Spinal cord (tissue), 10 donors: ENCODE data around the gene OTOG. TPM values are rescaled to one million over a fixed set of nuclear protein-coding genes. Genes with fewer than 3 reads are reported as not detected.

Source experiments
- DNase-seq, 6 donors: peaks; one replicate each; pipeline versions ENCODE4 v3.0.0 to v3.0.0-alpha.2; 2013 to 2015; ENCODE audit warnings: low spot score in 6 of 6, low read depth in 4 of 6
- H3K27ac ChIP-seq: one replicate; pipeline ENCODE4 v1.5.1; 2013; ENCODE audit warnings: low read depth, low read length, control low read depth
- H3K27me3 ChIP-seq: one replicate; pipeline ENCODE4 v1.6.1; 2013; ENCODE audit warnings: low read length; ENCODE audit not compliant: control insufficient read depth, insufficient read depth
- H3K36me3 ChIP-seq: one replicate; pipeline ENCODE4 v1.6.1; 2013; ENCODE audit warnings: low read length; ENCODE audit not compliant: control insufficient read depth, insufficient read depth
- H3K4me1 ChIP-seq: one replicate; pipeline ENCODE4 v1.6.1; 2013; ENCODE audit warnings: low read length; ENCODE audit not compliant: control insufficient read depth, insufficient read depth
- H3K4me3 ChIP-seq: one replicate; pipeline ENCODE4 v1.5.1; 2013; ENCODE audit warnings: low read depth, low read length, control low read depth
- H3K9me3 ChIP-seq: one replicate; pipeline ENCODE4 v1.6.1; 2013; ENCODE audit warnings: low read length; ENCODE audit not compliant: control insufficient read depth, insufficient read depth
- WGBS: methylation state at CpG from one replicate; pipeline ENCODE4 v1.1.5; 2013; ENCODE audit warnings: missing lambda C conversion rate; ENCODE audit not compliant: insufficient coverage; 5-methylcytosine and 5-hydroxymethylcytosine counted together
- polyA plus RNA-seq, 2 donors: library from polyadenylated mRNA; unstranded; fragments of 120-200 nt; gene quantifications; one replicate each; pipeline ENCODE4 v1.2.1, GENCODE V29; 2013; ENCODE audit not compliant: insufficient read length in 2 of 2
- total RNA-seq, 2 donors: library from RNA; depleted of rRNA in 1 of 2; stranded (reverse); fragments of 120-200 nt in 1 of 2; fragments of >200 nt in 1 of 2; gene quantifications; one replicate each; pipeline versions ENCODE4 v1.2.3 to v1.2.4, GENCODE V29; 2013 to 2014
- donor health status: healthy.

The OTOG gene
- total and polyA plus RNA-seq, 4 donors, result under 0.01 to 1.3 (median 0.23) TPM; not detected in 1

GRCh38 chr11:17598700-17599459, 51.8 kb downstream of the OTOG start:
- H3K27me3 ChIP-seq, result no peaks in the 10 kb centered on the region
- H3K27ac ChIP-seq, result no peak overlapping the region
- no peak overlapping the region for H3K4me3 ChIP-seq
- peak; percentile 41 to 94 (median 62) for DNase-seq
- H3K9me3 ChIP-seq, result no peaks in the 10 kb centered on the region
- H3K4me1 ChIP-seq, result peaks cover 4% of the 10 kb centered on the region
- WGBS, result 30% methylated on average over 17 of the region's 17 CpGs
- H3K36me3 ChIP-seq, result no peaks in the 10 kb centered on the region

- no peak for DNase-seq
- Histone ChIP-seq H3K27me3 (no peaks in the 10 kb centered on the region), H3K9me3 (no peaks in the 10 kb centered on the region), H3K27ac (no peak overlapping the region), H3K36me3 (no peaks in the 10 kb centered on the region), H3K4me1 (peaks cover 4% of the 10 kb centered on the region), H3K4me3 (no peak overlapping the region)
- 70% methylated on average over 10 of the region's 10 CpGs for WGBS
Observed at GRCh38 chr11:17599460-17599925, 52.4 kb downstream of the OTOG start.

GRCh38 chr11:17600316-17601255, 53.5 kb downstream of the OTOG start:
- Histone ChIP-seq H3K36me3 (no peaks in the 10 kb centered on the region), H3K27ac (no peak overlapping the region), H3K27me3 (no peaks in the 10 kb centered on the region), H3K4me1 (peaks cover 5% of the 10 kb centered on the region), H3K4me3 (no peak overlapping the region), H3K9me3 (no peaks in the 10 kb centered on the region)
- 86% methylated on average over 10 of the region's 16 CpGs for WGBS
- DNase-seq, result no peak

GRCh38 chr11:17601256-17601671, 54.2 kb downstream of the OTOG start:
- Histone ChIP-seq H3K36me3 (no peaks in the 10 kb centered on the region), H3K4me3 (no peak overlapping the region), H3K9me3 (no peaks in the 10 kb centered on the region), H3K4me1 (peaks cover 7% of the 10 kb centered on the region), H3K27me3 (no peaks in the 10 kb centered on the region), H3K27ac (no peak overlapping the region)
- WGBS, result 48% methylated on average over 6 of the region's 7 CpGs
- no peak for DNase-seq

- no peaks in the 10 kb centered on the region for H3K9me3 ChIP-seq
- no peaks in the 10 kb centered on the region for H3K36me3 ChIP-seq
- H3K27me3 ChIP-seq, result no peaks in the 10 kb centered on the region
- H3K4me1 ChIP-seq, result peaks cover 7% of the 10 kb centered on the region
- no peak for DNase-seq
- H3K27ac ChIP-seq, result no peak overlapping the region
- 48% methylated on average over 3 of the region's 4 CpGs for WGBS
- H3K4me3 ChIP-seq, result no peak overlapping the region
Observed at GRCh38 chr11:17601676-17602075, 54.6 kb downstream of the OTOG start.

DNA sequence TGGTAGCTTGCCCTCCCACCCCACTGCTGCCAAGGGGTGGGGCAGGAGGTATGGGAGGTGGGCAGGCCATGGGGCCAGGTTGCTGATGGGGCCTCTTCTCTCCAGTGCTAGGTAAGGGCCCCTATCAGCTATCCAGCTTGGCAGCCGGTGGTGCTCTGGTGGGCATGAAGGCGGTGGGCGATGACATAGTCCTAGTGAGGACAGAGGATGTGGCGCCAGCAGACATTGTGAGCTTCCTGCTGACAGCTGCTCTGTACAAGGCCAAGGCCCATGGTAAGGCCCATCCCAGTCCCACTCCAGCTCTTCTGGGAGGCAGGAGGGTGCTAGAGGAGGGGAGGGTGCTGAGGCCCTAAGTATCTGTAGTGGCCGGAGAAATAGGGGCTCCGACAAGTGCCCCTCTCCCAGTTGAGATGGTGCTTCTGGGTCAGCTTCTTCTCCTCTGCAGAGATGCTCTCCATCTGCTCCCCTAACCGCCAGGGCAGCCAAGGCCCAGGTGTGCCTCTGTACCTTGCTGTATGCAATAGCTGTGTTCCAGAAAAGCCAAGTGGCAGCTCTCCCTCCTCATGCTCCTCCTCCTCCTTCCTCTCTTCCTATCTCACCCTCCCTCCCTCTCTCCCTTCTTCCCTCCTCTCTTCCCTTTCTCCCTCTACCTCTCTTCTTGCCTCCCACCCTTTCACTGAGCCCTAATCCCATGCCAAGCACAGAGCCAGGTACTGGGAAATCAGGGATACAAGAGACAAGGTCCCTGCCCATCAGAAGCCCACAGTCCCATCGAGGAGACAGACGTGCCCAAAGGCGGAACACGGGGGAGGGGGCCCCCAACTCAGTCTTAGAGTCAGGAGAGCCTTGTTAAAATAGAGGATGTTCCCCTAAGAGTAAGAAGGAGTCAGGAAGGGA, 55.3 kb downstream of the OTOG start:
- Histone ChIP-seq H3K36me3 (no peaks in the 10 kb centered on the region), H3K27ac (no peak overlapping the region), H3K9me3 (no peaks in the 10 kb centered on the region), H3K4me1 (peaks cover 7% of the 10 kb centered on the region), H3K27me3 (no peaks in the 10 kb centered on the region), H3K4me3 (no peak overlapping the region)
- WGBS, result 89% methylated on average over 10 of the region's 11 CpGs
- no peak for DNase-seq

DNA sequence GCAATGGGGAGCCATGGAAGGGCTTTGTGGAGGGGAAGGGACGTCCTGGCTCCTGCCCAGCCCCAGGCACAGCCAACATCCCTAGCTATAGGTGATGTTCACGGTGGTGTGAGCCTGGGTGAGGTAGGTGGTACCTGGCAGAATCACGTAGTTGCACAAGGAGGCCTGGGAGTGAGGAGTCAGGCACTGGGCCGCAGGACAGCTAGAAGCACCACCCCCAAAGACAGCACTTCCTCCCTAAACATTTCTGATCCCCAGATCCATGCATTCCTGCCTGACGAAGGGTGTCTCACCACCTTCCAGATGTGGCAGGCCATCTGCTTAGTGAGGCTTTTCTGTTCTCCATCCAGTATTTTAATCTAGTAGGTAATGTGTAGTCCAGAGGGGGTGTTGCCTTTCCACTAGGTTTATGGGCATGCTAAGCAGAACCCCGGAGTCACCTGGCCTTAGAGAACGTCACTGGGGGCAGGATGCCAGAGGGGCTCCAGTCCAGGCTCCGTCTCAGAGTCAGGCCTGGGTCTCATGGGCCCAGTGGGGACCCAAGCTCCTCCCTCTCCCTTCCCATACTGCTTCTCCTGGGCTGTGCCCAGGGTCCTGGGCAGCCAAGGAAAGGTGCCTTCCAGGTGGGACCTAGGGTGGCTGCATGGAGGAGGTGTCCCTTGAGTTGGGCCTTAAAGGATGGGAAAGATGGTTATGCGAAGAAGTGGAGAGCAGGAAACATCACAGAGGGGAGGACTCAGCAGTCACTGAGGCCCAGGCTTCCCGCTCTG, 56.2 kb downstream of the OTOG start:
- no peak for DNase-seq
- no peaks in the 10 kb centered on the region for H3K36me3 ChIP-seq
- no peaks in the 10 kb centered on the region for H3K9me3 ChIP-seq
- no peak overlapping the region for H3K4me3 ChIP-seq
- peaks cover 7% of the 10 kb centered on the region for H3K4me1 ChIP-seq
- no peak overlapping the region for H3K27ac ChIP-seq
- H3K27me3 ChIP-seq, result no peaks in the 10 kb centered on the region
- WGBS, result 85% methylated on average over 5 of the region's 10 CpGs

DNA sequence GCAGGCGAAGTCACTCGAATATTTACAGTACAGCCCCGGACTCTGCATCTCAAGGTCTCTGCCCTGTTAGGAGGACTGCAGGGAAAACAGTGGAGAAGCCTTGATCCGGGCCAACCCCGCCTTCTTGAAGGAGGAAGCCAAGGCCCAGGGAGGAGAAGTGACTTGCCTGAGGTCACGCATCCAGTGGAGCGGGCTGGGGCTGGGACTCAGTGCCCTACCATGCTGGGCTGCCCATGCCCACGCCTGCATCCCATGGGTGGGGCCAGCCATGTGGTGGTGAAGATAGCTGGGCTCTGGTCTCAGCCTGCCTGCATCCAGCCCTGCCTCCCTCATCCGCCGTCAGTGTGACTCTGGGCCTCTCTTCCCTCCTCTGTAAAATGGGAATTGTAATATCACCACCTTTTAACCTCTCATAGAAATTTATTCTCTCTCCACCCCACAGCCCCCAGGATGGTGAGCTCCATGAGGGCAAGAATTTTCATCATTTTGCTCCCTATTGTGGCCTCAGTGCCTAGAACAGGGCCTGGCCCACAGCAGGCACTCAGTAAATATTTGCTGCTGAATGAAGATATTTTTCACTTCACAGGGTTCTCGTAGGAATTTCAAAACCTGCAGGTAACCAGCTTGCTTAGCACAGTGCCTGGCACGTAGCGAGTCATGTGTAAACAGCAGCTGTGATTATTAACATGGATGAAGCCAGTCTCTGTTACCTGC, 57.3 kb downstream of the OTOG start:
- no peak overlapping the region for H3K4me3 ChIP-seq
- no peak overlapping the region for H3K27ac ChIP-seq
- H3K9me3 ChIP-seq, result no peaks in the 10 kb centered on the region
- no peaks in the 10 kb centered on the region for H3K27me3 ChIP-seq
- no peak for DNase-seq
- 80% methylated on average over 13 of the region's 13 CpGs for WGBS
- H3K4me1 ChIP-seq, result peaks cover 3% of the 10 kb centered on the region
- H3K36me3 ChIP-seq, result no peaks in the 10 kb centered on the region
